Caco-2 (cell line): ENCODE measurements around the gene RPL12. TPM values are rescaled to one million over a fixed set of nuclear protein-coding genes. Genes with fewer than 3 reads are reported as not detected.
A peak's percentile ranks its signal among the peaks of the same experiment; 100 is the strongest.

ENCODE experiments used
- BruUV-seq: library from RNA; stranded (reverse); fragments of 400-500 nt; replicated peaks from 2 replicates; lab custom pipeline; 2021; lab: Mats Ljungman, UMichigan
- CTCF ChIA-PET: fragments of 300-600 bp; sonication (Branson Sonifier 250); formaldehyde crosslinking; loops from one replicate; lab custom pipeline; 2022; ENCODE audit warnings: antibody characterized with exemption; lab: Charles Lee
- POLR2A ChIA-PET: fragments of 300-600 bp; sonication (Branson Sonifier 250); formaldehyde crosslinking; loops from one replicate; lab custom pipeline; 2022; ENCODE audit warnings: antibody characterized with exemption; lab: Charles Lee
- DNase-seq, 2 experiments: peaks; one replicate each; pipeline versions ENCODE4 v3.0.0 to v3.0.0-alpha.2; 2020 to 2022
- H3K27me3 ChIP-seq: replicated peaks from 2 replicates; pipeline ENCODE4 v1.6.0; 2011; ENCODE audit warnings: low read length; ENCODE audit not compliant: control insufficient read depth, insufficient read depth
- H3K36me3 ChIP-seq: 2 replicates; pipeline ENCODE4 v1.5.1; 2011; ENCODE audit warnings: low read length; ENCODE audit not compliant: control insufficient read depth, insufficient read depth
- H3K4me1 ChIP-seq: fragments of 250-450 bp; sonication (Bioruptor Pico); 2 replicates; pipeline ENCODE4 v1.5.1; 2020; ENCODE audit warnings: mild to moderate bottlenecking
- H3K4me3 ChIP-seq: 2 replicates; pipeline ENCODE4 v1.5.1; 2011; ENCODE audit warnings: low read depth, mild to moderate bottlenecking, control low read depth, low read length
- H3K9me3 ChIP-seq: fragments of 250-450 bp; sonication (Bioruptor Pico); 2 replicates; pipeline ENCODE4 v1.5.1; 2020; ENCODE audit warnings: mild to moderate bottlenecking, moderate library complexity
- H3K27ac Mint-ChIP-seq: one replicate; pipeline ENCODE4 v1.8.0; 2022; ENCODE audit warnings: mixed read lengths; ENCODE audit not compliant: unreplicated experiment
- H3K27me3 Mint-ChIP-seq: one replicate; pipeline ENCODE4 v1.8.0; 2022; ENCODE audit warnings: mixed read lengths; ENCODE audit not compliant: insufficient read depth, unreplicated experiment
- H3K36me3 Mint-ChIP-seq: one replicate; pipeline ENCODE4 v1.8.0; 2022; ENCODE audit warnings: mild to moderate bottlenecking, mixed read lengths; ENCODE audit not compliant: insufficient read depth, unreplicated experiment
- H3K4me1 Mint-ChIP-seq: one replicate; pipeline ENCODE4 v1.8.0; 2022; ENCODE audit warnings: low read depth, mixed read lengths; ENCODE audit not compliant: unreplicated experiment
- H3K4me3 Mint-ChIP-seq: one replicate; pipeline ENCODE4 v1.8.0; 2022; ENCODE audit warnings: mild to moderate bottlenecking, moderate library complexity, mixed read lengths; ENCODE audit not compliant: unreplicated experiment
- H3K9me3 Mint-ChIP-seq: one replicate; pipeline ENCODE4 v1.8.0; 2022; ENCODE audit warnings: mixed read lengths; ENCODE audit not compliant: unreplicated experiment
- intact Hi-C: fragments of 100-400 bp; cut with micrococcal nuclease; formaldehyde crosslinking; loops from one replicate; pipeline ENCODE4 v1.10.0; 2022; ENCODE audit not compliant: unreplicated experiment
- total RNA-seq: library from RNA; stranded (reverse); gene quantifications from 2 replicates; pipeline ENCODE4 v1.2.3, GENCODE V29; 2022
- TF ChIP-seq, protein P1 (sequence below), 2 experiments: fragments of 200-600 bp in 1 of 2; IDR thresholded peaks; 1 replicate in 1 of 2; 2 replicates in 1 of 2; pipeline versions ENCODE4 v1.5.1 to v1.8.0; 2011 to 2022; ENCODE audit warnings: antibody characterized with exemption in 1 of 2, control low read depth in 1 of 2, inconsistent platforms in 1 of 2, low read depth in 1 of 2, low read length in 1 of 2, mild to moderate bottlenecking in 1 of 2, moderate library complexity in 1 of 2; ENCODE audit not compliant: insufficient read depth in 1 of 2, severe bottlenecking in 1 of 2, unreplicated experiment in 1 of 2

The RPL12 gene
- total RNA-seq, 1 experiment from 2014 or later = 1,592 TPM

- Mint-ChIP-seq H3K36me3 (peaks cover 34% of the 10 kb centered on the region), H3K4me1 (no peaks in the 10 kb centered on the region), H3K27me3 (no peaks in the 10 kb centered on the region), H3K9me3 (no peaks in the 10 kb centered on the region), H3K4me3 (no peak overlapping the region), H3K27ac (no peak overlapping the region)
- no peaks in the 10 kb centered on the region for H3K4me1 ChIP-seq
- CTCF ChIA-PET = interaction anchor here (0.6 to 1.0 kb wide), 2 partner anchors 49 to 245 kb away, joined by 3 to 4 read pairs; partner anchors contain the start of gene TOR2A
- H3K4me3 ChIP-seq = no peak overlapping the region
- no peaks in the 10 kb centered on the region for H3K27me3 ChIP-seq
- no peaks in the 10 kb centered on the region for H3K9me3 ChIP-seq
- POLR2A ChIA-PET = no interaction called here
- TF ChIP-seq, protein P1, sequence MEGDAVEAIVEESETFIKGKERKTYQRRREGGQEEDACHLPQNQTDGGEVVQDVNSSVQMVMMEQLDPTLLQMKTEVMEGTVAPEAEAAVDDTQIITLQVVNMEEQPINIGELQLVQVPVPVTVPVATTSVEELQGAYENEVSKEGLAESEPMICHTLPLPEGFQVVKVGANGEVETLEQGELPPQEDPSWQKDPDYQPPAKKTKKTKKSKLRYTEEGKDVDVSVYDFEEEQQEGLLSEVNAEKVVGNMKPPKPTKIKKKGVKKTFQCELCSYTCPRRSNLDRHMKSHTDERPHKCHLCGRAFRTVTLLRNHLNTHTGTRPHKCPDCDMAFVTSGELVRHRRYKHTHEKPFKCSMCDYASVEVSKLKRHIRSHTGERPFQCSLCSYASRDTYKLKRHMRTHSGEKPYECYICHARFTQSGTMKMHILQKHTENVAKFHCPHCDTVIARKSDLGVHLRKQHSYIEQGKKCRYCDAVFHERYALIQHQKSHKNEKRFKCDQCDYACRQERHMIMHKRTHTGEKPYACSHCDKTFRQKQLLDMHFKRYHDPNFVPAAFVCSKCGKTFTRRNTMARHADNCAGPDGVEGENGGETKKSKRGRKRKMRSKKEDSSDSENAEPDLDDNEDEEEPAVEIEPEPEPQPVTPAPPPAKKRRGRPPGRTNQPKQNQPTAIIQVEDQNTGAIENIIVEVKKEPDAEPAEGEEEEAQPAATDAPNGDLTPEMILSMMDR (IDR thresholded peaks at IDR 0.05; ENCODE audit: insufficient read depth in 1 of 2, low read depth in 1 of 2, low read length in 1 of 2, severe bottlenecking in 1 of 2, unreplicated experiment in 1 of 2) = peak in 1 of 2 experiments; percentile 25
- H3K36me3 ChIP-seq = no peaks in the 10 kb centered on the region; the same call in none of the 2 replicates
- BruUV-seq = no TSS peak
- intact Hi-C loops = no loop called here
- peak in 1 of 2 experiments; percentile 43 for DNase-seq
These were observed 38.4 kb upstream of the RPL12 start for GRCh38 chr9:127489471-127490115.

DNA sequence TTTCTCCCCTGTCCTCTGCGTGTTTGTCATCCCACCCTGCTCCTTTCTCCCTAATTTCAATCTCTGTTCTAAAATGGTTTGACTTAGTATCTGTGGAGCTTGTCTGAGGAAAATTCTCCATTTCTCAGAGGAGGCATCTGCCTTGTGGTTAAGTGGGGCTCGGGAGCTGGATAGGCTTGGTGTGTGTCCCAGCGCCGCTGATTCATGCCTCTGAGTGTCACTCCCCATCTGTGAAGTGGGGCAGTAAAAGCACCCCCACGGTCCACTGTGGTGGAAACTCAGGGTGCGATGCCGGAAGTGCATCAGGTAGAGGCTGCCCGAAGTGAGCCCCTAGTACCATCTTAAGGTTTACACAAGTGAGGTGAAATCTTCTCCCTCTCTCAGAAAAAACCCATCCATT lies 37.7 kb upstream of the RPL12 start:
- no peaks in the 10 kb centered on the region for H3K4me1 ChIP-seq
- H3K4me3 ChIP-seq = no peak overlapping the region
- Mint-ChIP-seq H3K27me3 (no peaks in the 10 kb centered on the region), H3K27ac (no peak overlapping the region), H3K4me1 (no peaks in the 10 kb centered on the region), H3K4me3 (no peak overlapping the region), H3K36me3 (peaks cover 40% of the 10 kb centered on the region), H3K9me3 (no peaks in the 10 kb centered on the region)
- ChIA-PET CTCF (no interaction called here), POLR2A (no interaction called here)
- intact Hi-C loops = no loop called here
- no TSS peak for BruUV-seq
- TF ChIP-seq, protein P1 (IDR thresholded peaks at IDR 0.05; ENCODE audit: insufficient read depth in 1 of 2, low read depth in 1 of 2, low read length in 1 of 2, severe bottlenecking in 1 of 2, unreplicated experiment in 1 of 2) = no peak
- no peaks in the 10 kb centered on the region for H3K27me3 ChIP-seq
- no peak for DNase-seq
- no peaks in the 10 kb centered on the region for H3K9me3 ChIP-seq
- no peaks in the 10 kb centered on the region; the same call in none of the 2 replicates for H3K36me3 ChIP-seq

DNA sequence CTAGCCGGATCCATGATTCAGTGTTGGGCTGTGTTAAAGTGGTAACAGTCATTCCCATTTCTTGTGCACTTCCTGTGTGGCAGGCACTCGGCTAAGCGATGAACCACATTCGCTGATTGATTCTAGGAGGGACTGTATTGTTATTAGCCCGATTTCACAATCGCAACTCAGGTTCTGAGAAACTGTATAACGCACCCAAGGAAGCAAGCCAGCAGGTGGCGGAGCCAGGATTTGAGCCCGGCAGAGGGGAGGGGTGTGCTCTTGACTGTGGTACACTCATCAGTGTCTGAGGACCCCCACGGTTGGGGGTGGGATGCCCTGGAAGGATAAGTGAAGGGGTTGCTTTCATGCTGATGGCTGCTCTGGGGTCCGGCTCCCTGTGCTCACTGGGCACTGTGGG lies 34.8 kb upstream of the RPL12 start:
- ChIA-PET CTCF (no interaction called here), POLR2A (no interaction called here)
- no peaks in the 10 kb centered on the region for H3K4me1 ChIP-seq
- DNase-seq = no peak
- H3K36me3 ChIP-seq = no peaks in the 10 kb centered on the region; the same call in none of the 2 replicates
- intact Hi-C loops = no loop called here
- Mint-ChIP-seq H3K27me3 (no peaks in the 10 kb centered on the region), H3K27ac (no peak overlapping the region), H3K4me3 (no peak overlapping the region), H3K36me3 (peaks cover 47% of the 10 kb centered on the region), H3K9me3 (no peaks in the 10 kb centered on the region), H3K4me1 (no peaks in the 10 kb centered on the region)
- no peaks in the 10 kb centered on the region for H3K9me3 ChIP-seq
- TF ChIP-seq, protein P1 (IDR thresholded peaks at IDR 0.05; ENCODE audit: insufficient read depth in 1 of 2, low read depth in 1 of 2, low read length in 1 of 2, severe bottlenecking in 1 of 2, unreplicated experiment in 1 of 2) = no peak
- H3K27me3 ChIP-seq = no peaks in the 10 kb centered on the region
- no TSS peak for BruUV-seq
- no peak overlapping the region for H3K4me3 ChIP-seq
